GM11168 (cell line): Measurements from ENCODE around the gene PSMD8.

Experiments used
- in situ Hi-C: fragments of 300-500 bp; cut with MboI; formaldehyde crosslinking; loops from one replicate; pipeline ENCODE4 v1.12.0; 2022; ENCODE audit warnings: low sequenced_read_pairs; ENCODE audit not compliant: unreplicated experiment

The PSMD8 gene

GRCh38 chr19:38429055-38429810, 54.9 kb downstream of the PSMD8 start:
- in situ Hi-C loops: no loop called here

GRCh38 chr19:38429811-38430156, 55.4 kb downstream of the PSMD8 start:
- in situ Hi-C loops: no loop called here

- in situ Hi-C loops: no loop called here
Observed at GRCh38 chr19:38430931-38431330, 56.6 kb downstream of the PSMD8 start.

GRCh38 chr19:38433268-38433733, 58.9 kb downstream of the PSMD8 start, which contains the start of gene RYR1:
Gene RYR1, plus strand, starts transcription at chr19:38433691. Its CDS starts 139 bp downstream, at chr19:38433830.
- in situ Hi-C loops: no loop called here
